K562 (cell line): ENCODE results near the gene AKT1S1. TPM values are rescaled to one million over a fixed set of nuclear protein-coding genes. Genes with fewer than 3 reads are reported as not detected.

ENCODE experiments used
- ATAC-seq: fragments of 200-7000 bp; cut with Tn5 transposase; 3 replicates; pipeline ENCODE4 v1.9.1; 2020; ENCODE audit warnings: moderate library complexity
- BruUV-seq: library from RNA; stranded (reverse); fragments of 400-500 nt; replicated peaks from 2 replicates; lab custom pipeline; 2021; lab: Mats Ljungman, UMichigan
- CTCF ChIA-PET: fragments of 300-600 bp; formaldehyde crosslinking; extraction: SDS; loops from one replicate; lab custom pipeline; 2021; ENCODE audit warnings: low intra/inter-chr PET ratio; lab: Yijun Ruan, JAX
- POLR2A ChIA-PET: fragments of 300-600, 350-650 bp; sonication (Branson Sonifier 250); formaldehyde crosslinking; extraction: SDS; loops from one replicate; lab custom pipeline; 2021; ENCODE audit warnings: antibody characterized with exemption, inconsistent platforms; lab: Yijun Ruan, JAX
- DNase-seq, 4 experiments: peaks; one replicate each; pipeline versions ENCODE4 v3.0.0 to v3.0.0-alpha.2; 2011 to 2018; ENCODE audit warnings: low spot score in 3 of 4, mixed read lengths in 3 of 4; ENCODE audit errors: extremely low read depth in 1 of 4
- FAIRE-seq: peaks from 2 replicates; lab custom pipeline; 2011; peaks lifted over from hg19 to GRCh38; lab: Jason Lieb, UNC
- H2AFZ ChIP-seq: 2 replicates; pipeline ENCODE4 v1.6.0; 2011; ENCODE audit warnings: low read depth, low read length, control low read depth, inconsistent platforms
- H3K27ac ChIP-seq: fragments of 200-600 bp; 3 replicates; pipeline ENCODE4 v1.8.0; 2011; ENCODE audit warnings: low read depth, mild to moderate bottlenecking, control low read depth, inconsistent platforms, low read length, moderate library complexity, mixed read lengths; ENCODE audit errors: extremely low read depth
- H3K27me3 ChIP-seq, 2 experiments: fragments of 300-600 bp in 1 of 2; 2 replicates in 1 of 2; 3 replicates in 1 of 2; pipeline versions ENCODE4 v1.6.0 to v1.8.0; 2011; ENCODE audit warnings: inconsistent platforms in 2 of 2, low read length in 2 of 2, mild to moderate bottlenecking in 1 of 2, mixed read lengths in 1 of 2, moderate library complexity in 1 of 2; ENCODE audit not compliant: control insufficient read depth in 2 of 2, insufficient read depth in 2 of 2
- H3K36me3 ChIP-seq: fragments of 300-600 bp; 3 replicates; pipeline ENCODE4 v1.8.0; 2011; ENCODE audit warnings: mild to moderate bottlenecking, low read length, inconsistent platforms; ENCODE audit not compliant: control insufficient read depth, insufficient read depth
- H3K4me1 ChIP-seq, 2 experiments: fragments of 200-600 bp in 1 of 2; replicated peaks in 1 of 2; 2 replicates in 1 of 2; 3 replicates in 1 of 2; pipeline versions ENCODE4 v1.5.1 to v1.8.0; 2011; ENCODE audit warnings: inconsistent platforms in 2 of 2, low read length in 2 of 2, mild to moderate bottlenecking in 1 of 2, mixed read lengths in 1 of 2, moderate library complexity in 1 of 2; ENCODE audit not compliant: control insufficient read depth in 2 of 2, insufficient read depth in 2 of 2
- H3K4me2 ChIP-seq: 2 replicates; pipeline ENCODE4 v1.6.1; 2011; ENCODE audit warnings: low read length, control low read depth, inconsistent platforms, mixed read lengths; ENCODE audit not compliant: insufficient read depth
- H3K4me3 ChIP-seq: fragments of 200-600 bp; sonication (generic), shearing (Covaris generic); 2 replicates; pipeline ENCODE4 v1.5.1; 2016; ENCODE audit warnings: control low read depth, inconsistent platforms
- H3K79me2 ChIP-seq: fragments of 200-600 bp; 3 replicates; pipeline ENCODE4 v1.8.0; 2011; ENCODE audit warnings: low read length, inconsistent platforms; ENCODE audit not compliant: control insufficient read depth, insufficient read depth
- H3K9ac ChIP-seq, 2 experiments: 2 replicates each; pipeline versions ENCODE4 v1.6.0 to v1.6.1; 2011; ENCODE audit warnings: low read depth in 2 of 2, low read length in 2 of 2, control low read depth in 1 of 2, inconsistent platforms in 1 of 2, mild to moderate bottlenecking in 1 of 2, mixed read lengths in 1 of 2; ENCODE audit not compliant: insufficient read depth in 1 of 2
- H3K9me1 ChIP-seq: one replicate; pipeline ENCODE4 v1.6.0; 2011; ENCODE audit warnings: inconsistent platforms, mild to moderate bottlenecking, low read length, moderate library complexity; ENCODE audit not compliant: control insufficient read depth, insufficient read depth
- H3K9me3 ChIP-seq: replicated peaks from 2 replicates; pipeline ENCODE4 v1.5.1; 2011; ENCODE audit warnings: low read depth, low read length, inconsistent platforms; ENCODE audit not compliant: control insufficient read depth, insufficient read depth
- H4K20me1 ChIP-seq: replicated peaks from 2 replicates; pipeline ENCODE4 v1.6.1; 2011; ENCODE audit warnings: low read length, inconsistent platforms, mixed read lengths; ENCODE audit not compliant: control insufficient read depth, insufficient read depth
- NBN ChIP-seq: fragments of 450-650 bp; IDR thresholded peaks from 2 replicates; pipeline ENCODE4 v1.6.1; 2016; ENCODE audit warnings: low read depth, mild to moderate bottlenecking
- NCOA2 ChIP-seq, 2 experiments: fragments of 450-650 bp; IDR thresholded peaks; 2 replicates each; pipeline ENCODE4 v1.6.1; 2018; ENCODE audit warnings: mild to moderate bottlenecking in 2 of 2, moderate library complexity in 1 of 2; ENCODE audit not compliant: partially characterized antibody in 2 of 2
- PHTF2 ChIP-seq: fragments of 250-450 bp; sonication (Bioruptor Pico); IDR thresholded peaks from 2 replicates; pipeline ENCODE4 v1.5.0; 2021; ENCODE audit warnings: mild to moderate bottlenecking
- PPARD ChIP-seq: fragments of 250-450 bp; sonication (Bioruptor Pico); IDR thresholded peaks from 2 replicates; pipeline ENCODE4 v1.8.0; 2022; ENCODE audit warnings: inconsistent platforms, mild to moderate bottlenecking, moderate library complexity
- RBM25 ChIP-seq: fragments of 200-400 bp; formaldehyde crosslinking; IDR thresholded peaks from 2 replicates; pipeline ENCODE4 v1.6.1; 2018; ENCODE audit warnings: low read length, low read depth, moderate library complexity; ENCODE audit not compliant: severe bottlenecking
- ZNF12 ChIP-seq: sonication (generic); formaldehyde crosslinking; IDR thresholded peaks from 2 replicates; pipeline ENCODE4 v1.4.0; 2020; ENCODE audit warnings: mild to moderate bottlenecking, missing genetic modification reagents
- WGBS: fragments of 100-300 bp; shearing (Covaris generic); methylation state at CpG from one replicate; pipeline ENCODE4 v1.1.6; 2016; ENCODE audit warnings: low coverage, mixed read lengths; ENCODE audit not compliant: insufficient coverage; ENCODE audit errors: missing lambda C conversion rate; 5-methylcytosine and 5-hydroxymethylcytosine counted together
- in situ Hi-C: fragments of 300-500 bp; cut with MboI; formaldehyde crosslinking; loops from 4 replicates; pipeline ENCODE4 v1.15.0; 2018; ENCODE audit warnings: inconsistent platforms, mixed read lengths
- intact Hi-C: fragments of 100-400 bp; cut with micrococcal nuclease; formaldehyde crosslinking; loops from 2 replicates; pipeline ENCODE4 v1.14.2; 2022
- polyA plus RNA-seq, 8 experiments: library from polyadenylated mRNA; depleted of rRNA in 4 of 8; stranded (reverse) in 5 of 8; unstranded in 3 of 8; fragments of >200 nt; fragmentation: Nextera tagmentation in 2 of 8; fragmentation: Illumina TruSeq in 1 of 8; extraction: Ambion mirVana in 2 of 8; extraction: Trizol in 1 of 8; gene quantifications; 2 replicates each; pipeline versions ENCODE4 v1.2.1 to v1.2.3, GENCODE V29; 2011 to 2014; ENCODE audit warnings: inconsistent platforms in 1 of 8, missing spikeins in 1 of 8
- total RNA-seq, 7 experiments: library from RNA; depleted of rRNA in 6 of 7; stranded (reverse); fragments of >200 nt in 6 of 7; fragmentation: Illumina TruSeq in 2 of 7; extraction: Trizol in 2 of 7; gene quantifications; 2 replicates each; pipeline versions ENCODE4 v1.2.1 to v1.2.3, GENCODE V29; 2011 to 2021; ENCODE audit warnings: low replicate concordance in 1 of 7
- TF ChIP-seq, protein P1 (sequence below): sonication (generic); formaldehyde crosslinking; IDR thresholded peaks from 2 replicates; pipeline ENCODE4 v1.5.0; 2020; ENCODE audit warnings: missing genetic modification reagents
- TF ChIP-seq, protein P2 (sequence below), 2 experiments: IDR thresholded peaks in 1 of 2; conservative IDR thresholded peaks in 1 of 2; 2 replicates each; pipeline ENCODE4 v1.6.1; 2016; ENCODE audit warnings: low read depth in 2 of 2, mild to moderate bottlenecking in 1 of 2, missing compliant biosample characterization in 1 of 2, missing genetic modification characterization in 1 of 2, moderate library complexity in 1 of 2
- TF ChIP-seq, protein P3 (sequence below): fragments of 150-350 bp; conservative IDR thresholded peaks from 2 replicates; pipeline ENCODE4 v1.6.1; 2014; ENCODE audit warnings: low read length

Gene AKT1S1
- total and polyA plus RNA-seq, 9 of the 15 experiments (the other 6 are each of a cell fraction or from before 2014, with no cell fraction given), result 1.2 to 50.3 (median 17.1) TPM

DNA sequence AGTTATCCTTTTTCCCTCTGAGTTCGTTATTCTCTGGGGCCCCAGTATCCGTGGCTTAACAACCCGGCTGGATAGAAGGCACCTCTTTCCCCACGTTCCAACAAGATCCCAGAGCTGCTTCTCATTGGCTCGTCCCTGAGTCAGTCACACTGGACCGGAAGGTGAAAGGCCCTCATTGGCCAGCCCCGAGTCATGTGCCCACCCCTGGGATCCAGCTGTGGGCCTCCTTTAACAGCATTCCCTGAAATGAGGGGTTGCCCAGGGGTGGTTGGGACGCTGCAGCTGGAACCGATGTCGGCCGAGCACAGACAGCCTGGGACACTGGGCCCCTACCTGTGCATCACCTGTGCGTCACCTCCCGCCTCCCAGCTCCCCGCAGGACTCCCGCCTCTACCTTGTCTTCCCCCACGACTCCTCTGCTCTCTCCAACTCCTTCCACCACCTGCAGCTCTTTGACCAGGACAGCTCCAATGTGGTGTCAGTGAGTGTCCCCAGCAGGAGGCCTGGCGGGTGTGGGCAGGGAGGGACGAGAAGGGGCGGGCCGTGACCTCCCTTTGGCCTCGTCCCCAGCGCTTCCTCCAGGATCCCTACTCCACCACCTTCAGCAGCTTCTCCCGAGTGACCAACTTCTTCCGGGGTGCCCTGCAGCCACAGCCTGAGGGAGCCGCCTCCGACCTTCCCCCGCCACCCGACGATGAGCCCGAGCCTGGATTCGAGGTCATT is 4.7 kb upstream of the AKT1S1 start:
- no peaks in the 10 kb centered on the region for H3K9me1 ChIP-seq
- no peak overlapping the region for H2AFZ ChIP-seq
- DNase-seq (peak; percentile 57 to 83 (median 72)), FAIRE-seq (no peak), ATAC-seq (no peak)
- H3K36me3 ChIP-seq, result peaks cover 55% of the 10 kb centered on the region
- H3K9me3 ChIP-seq, result no peaks in the 10 kb centered on the region
- peaks cover 4% of the 10 kb centered on the region for H3K79me2 ChIP-seq
- H3K9ac ChIP-seq, result peak overlapping the region in 1 of 2 experiments; percentile 66; a peak in 2 of 4 replicates
- BruUV-seq, result no TSS peak
- WGBS, result 77% methylated on average over 30 of the region's 31 CpGs
- ChIA-PET POLR2A (interaction anchor here (0.6 kb wide), 4 partner anchors 31 to 61 kb away, joined by 3 to 4 read pairs (median 3); no protein-coding TSS in a partner anchor), CTCF (no interaction called here)
- no peak overlapping the region for H3K27ac ChIP-seq
- in situ Hi-C loops (no loop called here), intact Hi-C loops (no loop called here)
- no peak overlapping the region for H3K4me2 ChIP-seq
- no peak overlapping the region for H3K4me3 ChIP-seq
- H3K4me1 ChIP-seq, result peaks cover 6 to 54% of the 10 kb centered on the region in 2 experiments; a peak in 3 of 5 replicates
- no peaks in the 10 kb centered on the region for H3K27me3 ChIP-seq
- no peaks in the 10 kb centered on the region for H4K20me1 ChIP-seq
- TF ChIP-seq, protein P1, sequence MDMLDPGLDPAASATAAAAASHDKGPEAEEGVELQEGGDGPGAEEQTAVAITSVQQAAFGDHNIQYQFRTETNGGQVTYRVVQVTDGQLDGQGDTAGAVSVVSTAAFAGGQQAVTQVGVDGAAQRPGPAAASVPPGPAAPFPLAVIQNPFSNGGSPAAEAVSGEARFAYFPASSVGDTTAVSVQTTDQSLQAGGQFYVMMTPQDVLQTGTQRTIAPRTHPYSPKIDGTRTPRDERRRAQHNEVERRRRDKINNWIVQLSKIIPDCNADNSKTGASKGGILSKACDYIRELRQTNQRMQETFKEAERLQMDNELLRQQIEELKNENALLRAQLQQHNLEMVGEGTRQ (CRISPR knock-in tag), result peak; percentile 57
- peak; percentile 54 for TF ChIP-seq RBM25
- no peak for TF ChIP-seq NBN
- no peak for TF ChIP-seq NCOA2 (IDR thresholded peaks at IDR 0.05; ENCODE audit: partially characterized antibody in 2 of 2)
- TF ChIP-seq PHTF2 (CRISPR knock-in tag), result no peak
- TF ChIP-seq ZNF12 (CRISPR knock-in tag), result no peak
- TF ChIP-seq, protein P2, sequence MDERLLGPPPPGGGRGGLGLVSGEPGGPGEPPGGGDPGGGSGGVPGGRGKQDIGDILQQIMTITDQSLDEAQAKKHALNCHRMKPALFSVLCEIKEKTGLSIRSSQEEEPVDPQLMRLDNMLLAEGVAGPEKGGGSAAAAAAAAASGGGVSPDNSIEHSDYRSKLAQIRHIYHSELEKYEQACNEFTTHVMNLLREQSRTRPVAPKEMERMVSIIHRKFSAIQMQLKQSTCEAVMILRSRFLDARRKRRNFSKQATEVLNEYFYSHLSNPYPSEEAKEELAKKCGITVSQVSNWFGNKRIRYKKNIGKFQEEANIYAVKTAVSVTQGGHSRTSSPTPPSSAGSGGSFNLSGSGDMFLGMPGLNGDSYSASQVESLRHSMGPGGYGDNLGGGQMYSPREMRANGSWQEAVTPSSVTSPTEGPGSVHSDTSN (CRISPR knock-in tag; IDR thresholded peaks at IDR 0.05; ENCODE audit: low read depth), result peak; percentile 62; the same call in 1 of the 2 replicates
- TF ChIP-seq, protein P2 (tag; conservative IDR thresholded peaks at IDR 0.05; ENCODE audit: low read depth), result peak; percentile 74
- TF ChIP-seq, protein P3, sequence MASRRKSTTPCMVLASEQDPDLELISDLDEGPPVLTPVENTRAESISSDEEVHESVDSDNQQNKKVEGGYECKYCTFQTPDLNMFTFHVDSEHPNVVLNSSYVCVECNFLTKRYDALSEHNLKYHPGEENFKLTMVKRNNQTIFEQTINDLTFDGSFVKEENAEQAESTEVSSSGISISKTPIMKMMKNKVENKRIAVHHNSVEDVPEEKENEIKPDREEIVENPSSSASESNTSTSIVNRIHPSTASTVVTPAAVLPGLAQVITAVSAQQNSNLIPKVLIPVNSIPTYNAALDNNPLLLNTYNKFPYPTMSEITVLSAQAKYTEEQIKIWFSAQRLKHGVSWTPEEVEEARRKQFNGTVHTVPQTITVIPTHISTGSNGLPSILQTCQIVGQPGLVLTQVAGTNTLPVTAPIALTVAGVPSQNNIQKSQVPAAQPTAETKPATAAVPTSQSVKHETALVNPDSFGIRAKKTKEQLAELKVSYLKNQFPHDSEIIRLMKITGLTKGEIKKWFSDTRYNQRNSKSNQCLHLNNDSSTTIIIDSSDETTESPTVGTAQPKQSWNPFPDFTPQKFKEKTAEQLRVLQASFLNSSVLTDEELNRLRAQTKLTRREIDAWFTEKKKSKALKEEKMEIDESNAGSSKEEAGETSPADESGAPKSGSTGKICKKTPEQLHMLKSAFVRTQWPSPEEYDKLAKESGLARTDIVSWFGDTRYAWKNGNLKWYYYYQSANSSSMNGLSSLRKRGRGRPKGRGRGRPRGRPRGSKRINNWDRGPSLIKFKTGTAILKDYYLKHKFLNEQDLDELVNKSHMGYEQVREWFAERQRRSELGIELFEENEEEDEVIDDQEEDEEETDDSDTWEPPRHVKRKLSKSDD, result no peak
- TF ChIP-seq PPARD (CRISPR knock-in tag), result no peak
